K562 (cell line): ENCODE measurements around the gene NDUFV2. TPM values are rescaled to one million over a fixed set of nuclear protein-coding genes. Genes with fewer than 3 reads are reported as not detected.

Source experiments
- ARID3A ChIP-seq: IDR thresholded peaks from 2 replicates; pipeline ENCODE4 v1.6.1; 2012; ENCODE audit warnings: low read depth, low read length, improper control_type of control experiment, borderline replicate concordance
- BRD4 ChIP-seq: fragments of 200-600 bp; sonication (generic); IDR thresholded peaks from 2 replicates; pipeline ENCODE4 v1.6.1; 2017; ENCODE audit warnings: inconsistent platforms
- HDAC6 ChIP-seq: IDR thresholded peaks from 2 replicates; pipeline ENCODE4 v1.6.1; 2012; ENCODE audit warnings: low read depth, mild to moderate bottlenecking, control low read depth, inconsistent platforms, low read length, moderate library complexity
- ID3 ChIP-seq, 2 experiments: fragments of 250-450 bp in 1 of 2; fragments of 450-650 bp in 1 of 2; sonication (Bioruptor Pico) in 1 of 2; IDR thresholded peaks; 2 replicates each; pipeline versions ENCODE4 v1.6.1 to v1.8.0; 2016 to 2021; ENCODE audit warnings: mild to moderate bottlenecking in 2 of 2, moderate library complexity in 2 of 2, missing compliant biosample characterization in 1 of 2, missing genetic modification characterization in 1 of 2
- JUND ChIP-seq, 2 experiments: IDR thresholded peaks; 2 replicates in 1 of 2; 3 replicates in 1 of 2; pipeline ENCODE4 v1.6.1; 2011; ENCODE audit warnings: borderline replicate concordance in 2 of 2, low read depth in 2 of 2, low read length in 2 of 2, improper control_type of control experiment in 1 of 2, missing biosample characterization in 1 of 2, missing genetic modification characterization in 1 of 2, missing genetic modification reagents in 1 of 2
- MIER1 ChIP-seq: fragments of 450-650 bp; IDR thresholded peaks from 2 replicates; pipeline ENCODE4 v1.6.1; 2016; ENCODE audit warnings: antibody characterized with exemption, mild to moderate bottlenecking, low read depth
- MLLT1 ChIP-seq, 2 experiments: fragments of 450-650 bp; IDR thresholded peaks; 2 replicates each; pipeline ENCODE4 v1.6.1; 2016
- MYBL2 ChIP-seq, 2 experiments: fragments of 450-650 bp in 1 of 2; sonication (generic) in 1 of 2; formaldehyde crosslinking in 1 of 2; IDR thresholded peaks; 2 replicates each; pipeline versions ENCODE4 v1.6.1 to v1.8.1; 2017 to 2022; ENCODE audit warnings: borderline replicate concordance in 1 of 2, inconsistent platforms in 1 of 2, low read depth in 1 of 2, mild to moderate bottlenecking in 1 of 2, missing genetic modification reagents in 1 of 2, moderate library complexity in 1 of 2
- NFXL1 ChIP-seq: fragments of 450-650 bp; formaldehyde crosslinking; IDR thresholded peaks from 2 replicates; pipeline ENCODE4 v1.4.0; 2021; ENCODE audit warnings: mild to moderate bottlenecking
- PHF20 ChIP-seq: fragments of 450-650 bp; IDR thresholded peaks from 2 replicates; pipeline ENCODE4 v1.6.1; 2018; ENCODE audit not compliant: partially characterized antibody
- PHF21A ChIP-seq: fragments of 450-650 bp; IDR thresholded peaks from 2 replicates; pipeline ENCODE4 v1.6.1; 2017; ENCODE audit warnings: low read depth, borderline replicate concordance
- POU5F1 ChIP-seq: fragments of 150-350 bp; IDR thresholded peaks from 2 replicates; pipeline ENCODE4 v1.6.1; 2014; ENCODE audit warnings: borderline replicate concordance, low read length, low read depth, mild to moderate bottlenecking; ENCODE audit not compliant: partially characterized antibody
- SRSF1 ChIP-seq: fragments of 200-400 bp; formaldehyde crosslinking; IDR thresholded peaks from 2 replicates; pipeline ENCODE4 v1.6.1; 2017; ENCODE audit warnings: mild to moderate bottlenecking, low read depth, low read length, moderate library complexity
- TBL1XR1 ChIP-seq, 2 experiments: IDR thresholded peaks; 2 replicates each; pipeline ENCODE4 v1.6.1; 2012; ENCODE audit warnings: improper control_type of control experiment in 2 of 2, low read length in 2 of 2, mild to moderate bottlenecking in 1 of 2
- THAP12 ChIP-seq: fragments of 250-450 bp; sonication (Bioruptor Pico); IDR thresholded peaks from 2 replicates; pipeline ENCODE4 v1.9.0; 2021; ENCODE audit warnings: mild to moderate bottlenecking, inconsistent platforms
- ZBTB8A ChIP-seq: fragments of 450-650 bp; IDR thresholded peaks from 2 replicates; pipeline ENCODE4 v1.6.1; 2018; ENCODE audit warnings: mild to moderate bottlenecking, moderate library complexity; ENCODE audit not compliant: partially characterized antibody
- ZNF431 ChIP-seq: sonication (generic); formaldehyde crosslinking; IDR thresholded peaks from 2 replicates; pipeline ENCODE4 v1.8.0; 2022; ENCODE audit warnings: mild to moderate bottlenecking, missing genetic modification reagents
- ZNF586 ChIP-seq: fragments of 450-650 bp; formaldehyde crosslinking; conservative IDR thresholded peaks from 2 replicates; pipeline ENCODE4 v1.4.0; 2020; ENCODE audit warnings: mild to moderate bottlenecking, moderate library complexity
- ZNF699 ChIP-seq: fragments of 250-450 bp; sonication (Bioruptor Pico); IDR thresholded peaks from 2 replicates; pipeline ENCODE4 v1.8.0; 2021; ENCODE audit warnings: mild to moderate bottlenecking, moderate library complexity; ENCODE audit not compliant: insufficient replicate concordance
- polyA plus RNA-seq, 8 experiments: library from polyadenylated mRNA; depleted of rRNA in 4 of 8; stranded (reverse) in 5 of 8; unstranded in 3 of 8; fragments of >200 nt; fragmentation: Nextera tagmentation in 2 of 8; fragmentation: Illumina TruSeq in 1 of 8; extraction: Ambion mirVana in 2 of 8; extraction: Trizol in 1 of 8; gene quantifications; 2 replicates each; pipeline versions ENCODE4 v1.2.1 to v1.2.3, GENCODE V29; 2011 to 2014; ENCODE audit warnings: inconsistent platforms in 1 of 8, missing spikeins in 1 of 8
- total RNA-seq, 7 experiments: library from RNA; depleted of rRNA in 6 of 7; stranded (reverse); fragments of >200 nt in 6 of 7; fragmentation: Illumina TruSeq in 2 of 7; extraction: Trizol in 2 of 7; gene quantifications; 2 replicates each; pipeline versions ENCODE4 v1.2.1 to v1.2.3, GENCODE V29; 2011 to 2021; ENCODE audit warnings: low replicate concordance in 1 of 7

The NDUFV2 gene
- total and polyA plus RNA-seq, 9 of the 15 experiments (the other 6 are each of a cell fraction or from before 2014, with no cell fraction given), result 213 to 550 (median 384) TPM

GRCh38 chr18:9137168-9138066 is 34.9 kb downstream of the NDUFV2 start (continued):
- TF ChIP-seq MLLT1 (IDR thresholded peaks at IDR 0.05), result peak; percentile 71 to 74; a peak in 3 of 4 replicates
- no peak for TF ChIP-seq MIER1
- TF ChIP-seq ZBTB8A, result no peak
- TF ChIP-seq PHF21A, result 0 out of 2 replicates have a peak, but pooled peaks have one; percentile 32
- TF ChIP-seq THAP12 (CRISPR knock-in tag), result no peak
- TF ChIP-seq MYBL2 (IDR thresholded peaks at IDR 0.05; ENCODE audit: low read depth), result no peak
- TF ChIP-seq MYBL2 (CRISPR knock-in tag; IDR thresholded peaks at IDR 0.05; ENCODE audit: borderline replicate concordance), result no peak
- TF ChIP-seq SRSF1, result no peak
- TF ChIP-seq NFXL1 (CRISPR knock-in tag), result no peak
- TF ChIP-seq POU5F1, result no peak
- no peak for TF ChIP-seq PHF20
- TF ChIP-seq ARID3A, result no peak
- TF ChIP-seq ZNF586 (CRISPR knock-in tag), result no peak
- no peak for TF ChIP-seq HDAC6
- TF ChIP-seq ZNF699, result no peak
- TF ChIP-seq ID3 (CRISPR knock-in tag; IDR thresholded peaks at IDR 0.05), result no peak
- TF ChIP-seq ID3 (tag; IDR thresholded peaks at IDR 0.05), result no peak; the same call in 1 of the 2 replicates
- TF ChIP-seq ZNF431 (CRISPR knock-in tag), result 0 out of 2 replicates have a peak, but pooled peaks have one; percentile 35
- no peak for TF ChIP-seq JUND (IDR thresholded peaks at IDR 0.05; ENCODE audit: borderline replicate concordance, low read depth, low read length)
- peak; percentile 19; the same call in 1 of the 3 replicates for TF ChIP-seq JUND (tag; IDR thresholded peaks at IDR 0.05; ENCODE audit: borderline replicate concordance, low read depth, low read length)
- TF ChIP-seq TBL1XR1 (IDR thresholded peaks at IDR 0.05; ENCODE audit: low read length in 2 of 2), result no peak
- TF ChIP-seq BRD4, result no peak
